Measurements from ENCODE around the gene EFCAB5.

Gene EFCAB5

DNA sequence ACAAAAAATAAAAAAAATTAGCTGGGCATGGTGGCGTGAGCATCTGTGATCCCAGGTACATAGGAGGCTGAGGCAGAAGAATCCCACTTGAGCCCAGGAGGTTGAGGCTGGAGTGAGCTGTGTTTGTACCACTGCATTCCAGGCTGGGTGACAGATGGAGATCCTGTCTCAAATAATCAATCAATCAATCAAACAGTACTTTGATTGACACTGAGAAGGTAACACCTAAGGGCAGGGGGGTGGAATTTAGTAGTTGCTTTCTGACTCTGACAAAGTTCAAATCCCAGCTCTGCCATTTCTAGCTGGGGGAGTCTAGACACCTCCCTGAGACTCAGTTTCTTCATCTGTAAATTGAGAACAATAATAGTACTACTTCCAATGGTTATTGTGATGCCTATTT, 23.4 kb upstream of the EFCAB5 start:
- H3K4me3 ChIP-seq (ENCODE audit: low read depth in 1 of 2, low read length in 2 of 2): no peak overlapping the region
- H4K20me1 ChIP-seq (ENCODE audit: insufficient read depth, low read length): peaks cover 34% of the 10 kb centered on the region
- H3K9ac ChIP-seq (ENCODE audit: low read depth, low read length): no peak overlapping the region
- no peak for TF ChIP-seq EZH2 (IDR thresholded peaks at IDR 0.05; ENCODE audit: borderline replicate concordance, low read depth, low read length, severe bottlenecking)
- TF ChIP-seq, protein P1, sequence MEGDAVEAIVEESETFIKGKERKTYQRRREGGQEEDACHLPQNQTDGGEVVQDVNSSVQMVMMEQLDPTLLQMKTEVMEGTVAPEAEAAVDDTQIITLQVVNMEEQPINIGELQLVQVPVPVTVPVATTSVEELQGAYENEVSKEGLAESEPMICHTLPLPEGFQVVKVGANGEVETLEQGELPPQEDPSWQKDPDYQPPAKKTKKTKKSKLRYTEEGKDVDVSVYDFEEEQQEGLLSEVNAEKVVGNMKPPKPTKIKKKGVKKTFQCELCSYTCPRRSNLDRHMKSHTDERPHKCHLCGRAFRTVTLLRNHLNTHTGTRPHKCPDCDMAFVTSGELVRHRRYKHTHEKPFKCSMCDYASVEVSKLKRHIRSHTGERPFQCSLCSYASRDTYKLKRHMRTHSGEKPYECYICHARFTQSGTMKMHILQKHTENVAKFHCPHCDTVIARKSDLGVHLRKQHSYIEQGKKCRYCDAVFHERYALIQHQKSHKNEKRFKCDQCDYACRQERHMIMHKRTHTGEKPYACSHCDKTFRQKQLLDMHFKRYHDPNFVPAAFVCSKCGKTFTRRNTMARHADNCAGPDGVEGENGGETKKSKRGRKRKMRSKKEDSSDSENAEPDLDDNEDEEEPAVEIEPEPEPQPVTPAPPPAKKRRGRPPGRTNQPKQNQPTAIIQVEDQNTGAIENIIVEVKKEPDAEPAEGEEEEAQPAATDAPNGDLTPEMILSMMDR (IDR thresholded peaks at IDR 0.05; ENCODE audit: borderline replicate concordance, extremely low read depth, low read length, poor library complexity, severe bottlenecking): no peak
- peaks cover 3% of the 10 kb centered on the region; the same call in 1 of the 2 replicates for H3K4me1 ChIP-seq (ENCODE audit: insufficient read depth, low read length)
- DNase-seq (no peak), ATAC-seq (ENCODE audit: insufficient read depth, low read depth) (no peak)
- H3K79me2 ChIP-seq (ENCODE audit: insufficient read depth, low read length): peaks cover 93% of the 10 kb centered on the region
- no peaks in the 10 kb centered on the region for H3K9me3 ChIP-seq (ENCODE audit: insufficient read depth, low read length, severe bottlenecking)
- peaks cover 10% of the 10 kb centered on the region; the same call in 1 of the 2 replicates for H3K36me3 ChIP-seq (ENCODE audit: insufficient read depth, low read length)
- no peak overlapping the region for H2AFZ ChIP-seq (ENCODE audit: low read depth, low read length)
- H3K27ac ChIP-seq (ENCODE audit: low read length): no peak overlapping the region
- H3K27me3 ChIP-seq (ENCODE audit: insufficient read depth, low read length, poor library complexity): no peaks in the 10 kb centered on the region
- no peak overlapping the region for H3K4me2 ChIP-seq (ENCODE audit: insufficient read depth, low read length)

DNA sequence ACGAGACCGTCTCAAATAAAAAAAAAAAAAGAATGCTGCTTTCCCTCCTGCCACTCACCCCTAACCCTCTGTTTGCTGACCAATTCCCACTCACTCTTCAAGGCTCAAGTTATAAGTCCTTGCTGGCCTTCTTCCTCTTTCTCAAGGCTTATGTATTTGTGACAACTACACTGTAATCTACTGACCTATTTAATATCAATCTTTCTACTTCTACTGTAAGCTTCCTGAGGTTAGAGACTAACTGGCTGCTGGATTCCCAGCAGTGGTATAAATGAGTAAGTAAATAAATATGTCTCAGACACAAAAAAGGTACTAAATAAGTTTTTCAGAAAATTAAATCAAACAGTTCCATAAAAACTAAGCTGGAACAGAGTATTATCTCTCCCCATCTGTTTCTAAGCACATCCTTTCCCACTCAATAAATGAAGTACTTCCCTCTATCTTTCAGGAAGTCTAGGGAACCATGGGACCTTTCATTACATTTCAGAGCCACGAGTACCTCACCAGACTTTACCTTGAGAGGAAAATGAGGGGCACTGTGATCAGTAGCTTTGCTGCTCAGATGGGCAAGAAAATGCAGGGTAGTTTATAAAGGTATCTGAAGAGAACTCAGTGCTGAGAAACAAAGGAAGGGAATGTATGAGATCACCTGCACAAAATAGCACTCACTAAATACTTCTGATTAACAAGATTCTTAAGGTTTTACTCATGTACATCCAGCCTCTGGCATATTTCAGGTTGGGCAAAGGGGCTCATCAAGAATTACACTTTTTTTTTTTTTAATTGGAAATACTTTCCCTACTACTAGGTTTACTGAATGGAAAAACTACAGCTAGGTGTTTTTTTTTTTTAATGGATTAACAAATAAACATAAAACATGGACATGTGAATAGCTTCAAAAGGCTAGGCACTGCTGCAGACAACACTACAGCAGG, 22.2 kb upstream of the EFCAB5 start:
- ATAC-seq (ENCODE audit: insufficient read depth, low read depth) (no peak), DNase-seq (no peak)
- Histone ChIP-seq H3K9me3 (ENCODE audit: insufficient read depth, low read length, severe bottlenecking) (no peaks in the 10 kb centered on the region), H3K4me2 (ENCODE audit: insufficient read depth, low read length) (no peak overlapping the region), H3K27me3 (ENCODE audit: insufficient read depth, low read length, poor library complexity) (no peaks in the 10 kb centered on the region), H3K27ac (ENCODE audit: low read length) (no peak overlapping the region), H3K79me2 (ENCODE audit: insufficient read depth, low read length) (peaks cover 94% of the 10 kb centered on the region), H2AFZ (ENCODE audit: low read depth, low read length) (no peak overlapping the region), H3K36me3 (ENCODE audit: insufficient read depth, low read length) (peaks cover 10% of the 10 kb centered on the region; the same call in 1 of the 2 replicates), H3K4me1 (ENCODE audit: insufficient read depth, low read length) (peaks cover 3% of the 10 kb centered on the region; the same call in 1 of the 2 replicates), H4K20me1 (ENCODE audit: insufficient read depth, low read length) (peaks cover 33% of the 10 kb centered on the region), H3K9ac (ENCODE audit: low read depth, low read length) (no peak overlapping the region), H3K4me3 (ENCODE audit: low read depth in 1 of 2, low read length in 2 of 2) (no peak overlapping the region)
- TF ChIP-seq EZH2 (IDR thresholded peaks at IDR 0.05; ENCODE audit: borderline replicate concordance, low read depth, low read length, severe bottlenecking): no peak
- TF ChIP-seq, protein P1 (IDR thresholded peaks at IDR 0.05; ENCODE audit: borderline replicate concordance, extremely low read depth, low read length, poor library complexity, severe bottlenecking): no peak

DNA sequence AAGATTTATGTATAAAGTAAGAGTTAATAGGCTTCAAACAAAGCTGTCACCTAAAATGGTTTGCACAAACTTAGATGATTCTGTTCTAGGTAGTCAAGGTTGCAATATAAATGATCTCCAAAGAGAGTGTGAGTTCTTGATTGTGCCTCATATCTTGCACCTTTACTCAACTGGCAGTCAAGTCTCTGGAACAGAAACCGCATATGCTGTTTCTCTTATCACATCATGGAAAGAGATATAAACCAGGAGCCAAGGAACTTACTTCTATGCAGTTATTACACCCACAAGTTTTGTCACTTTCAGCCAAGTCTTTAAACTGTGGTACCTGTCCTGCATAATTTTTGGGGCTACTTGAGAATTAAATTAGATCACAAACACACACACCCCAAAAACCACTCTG, 16.6 kb upstream of the EFCAB5 start:
- Histone ChIP-seq H3K9me3 (ENCODE audit: insufficient read depth, low read length, severe bottlenecking) (no peaks in the 10 kb centered on the region), H3K27me3 (ENCODE audit: insufficient read depth, low read length, poor library complexity) (no peaks in the 10 kb centered on the region), H2AFZ (ENCODE audit: low read depth, low read length) (no peak overlapping the region), H3K4me3 (ENCODE audit: low read depth in 1 of 2, low read length in 2 of 2) (no peak overlapping the region), H3K27ac (ENCODE audit: low read length) (no peak overlapping the region), H3K36me3 (ENCODE audit: insufficient read depth, low read length) (peaks cover 28% of the 10 kb centered on the region), H4K20me1 (ENCODE audit: insufficient read depth, low read length) (peaks cover 51% of the 10 kb centered on the region), H3K4me1 (ENCODE audit: insufficient read depth, low read length) (peaks cover 30% of the 10 kb centered on the region), H3K4me2 (ENCODE audit: insufficient read depth, low read length) (no peak overlapping the region), H3K9ac (ENCODE audit: low read depth, low read length) (no peak overlapping the region), H3K79me2 (ENCODE audit: insufficient read depth, low read length) (peaks cover 99% of the 10 kb centered on the region)
- ATAC-seq (ENCODE audit: insufficient read depth, low read depth): no peak
- DNase-seq: no peak
- TF ChIP-seq, protein P1 (IDR thresholded peaks at IDR 0.05; ENCODE audit: borderline replicate concordance, extremely low read depth, low read length, poor library complexity, severe bottlenecking): no peak
- TF ChIP-seq EZH2 (IDR thresholded peaks at IDR 0.05; ENCODE audit: borderline replicate concordance, low read depth, low read length, severe bottlenecking): no peak

All from DND-41 (cell line).